ENCODE measurements around the gene C1orf216. TPM values are rescaled to one million over a fixed set of nuclear protein-coding genes. Genes with fewer than 3 reads are reported as not detected.

Gene C1orf216
- total and polyA plus RNA-seq, 10 of the 15 experiments (the other 5 are each of a cell fraction or from before 2014, with no cell fraction given) = 2.9 to 17.2 (median 11.3) TPM

DNA sequence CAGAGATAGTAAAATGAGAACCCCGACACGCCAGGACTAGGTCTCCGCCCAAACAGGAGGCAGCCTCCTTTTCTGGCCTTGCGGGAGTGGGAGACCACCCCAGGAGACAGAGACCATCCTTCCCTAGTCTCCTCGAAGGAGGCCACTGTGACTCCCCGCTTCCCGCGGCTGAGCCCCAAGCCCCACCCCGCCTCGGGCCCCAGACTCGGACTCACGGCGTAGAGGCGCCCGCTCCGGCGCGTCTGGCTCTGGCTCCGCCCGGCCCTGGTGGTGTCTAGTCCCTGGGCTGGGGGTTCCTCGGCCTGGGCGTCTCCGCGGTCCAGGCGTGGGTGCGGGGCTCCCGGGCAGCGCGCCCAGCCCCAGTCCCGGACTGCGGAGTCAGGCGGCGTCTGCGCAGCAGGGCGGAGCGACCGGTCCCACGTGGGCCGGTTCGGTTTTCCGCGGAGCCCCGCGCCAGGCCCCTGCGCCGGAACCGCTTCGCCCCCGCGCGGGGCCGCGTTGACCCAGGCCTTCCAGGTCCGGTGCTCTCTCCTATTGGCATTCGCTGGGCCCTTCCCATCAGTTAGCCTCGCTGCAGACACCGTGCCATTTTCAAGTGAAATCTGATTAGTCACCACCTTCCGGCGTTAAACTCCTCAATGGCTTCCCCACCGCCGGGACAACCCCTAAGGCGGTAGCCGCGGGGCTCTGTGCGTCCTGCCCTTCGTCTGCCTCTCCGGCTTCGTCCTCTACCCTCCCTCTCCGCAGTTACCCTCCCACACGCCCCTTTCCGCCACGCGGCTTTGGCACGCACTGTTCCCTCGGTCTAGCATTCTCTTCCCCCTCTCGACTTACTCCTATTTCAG lies at the start of gene C1orf216 (continued):
- peak; percentile 88 for TF ChIP-seq ZNF687 (IDR thresholded peaks at IDR 0.05)
- TF ChIP-seq YY1 (IDR thresholded peaks at IDR 0.05; ENCODE audit: low read depth, low read length) = peak; percentile 80
- no peak for TF ChIP-seq TCF3 (IDR thresholded peaks at IDR 0.05; ENCODE audit: borderline replicate concordance, insufficient read depth, low read depth, low read length)
- peak; percentile 55 for TF ChIP-seq USF2 (IDR thresholded peaks at IDR 0.05; ENCODE audit: borderline replicate concordance, low read depth, low read length)
- no peak for TF ChIP-seq SREBF2 (IDR thresholded peaks at IDR 0.05; ENCODE audit: low read length)
- TF ChIP-seq MYC (IDR thresholded peaks at IDR 0.05; ENCODE audit: insufficient read depth, insufficient read length, insufficient replicate concordance, low read length, severe bottlenecking) = no peak
- TF ChIP-seq NR2C2 (IDR thresholded peaks at IDR 0.05; ENCODE audit: borderline replicate concordance, control insufficient read depth, insufficient read length, low read depth) = no peak
- no peak for TF ChIP-seq MTA2 (IDR thresholded peaks at IDR 0.05; ENCODE audit: low read depth)
- 0 out of 2 replicates have a peak, but pooled peaks have one; percentile 48 for TF ChIP-seq PML (IDR thresholded peaks at IDR 0.05; ENCODE audit: low read length)
- no peak for TF ChIP-seq E2F8 (IDR thresholded peaks at IDR 0.05; ENCODE audit: low read depth, partially characterized antibody)
- no peak for TF ChIP-seq PRDM15 (CRISPR knock-in tag; IDR thresholded peaks at IDR 0.05)
- TF ChIP-seq ATF7 (IDR thresholded peaks at IDR 0.05; ENCODE audit: low read depth) = no peak
- no peak for TF ChIP-seq RCOR1 (conservative IDR thresholded peaks at IDR 0.05; ENCODE audit: low read depth, low read length)
- TF ChIP-seq ASH2L (IDR thresholded peaks at IDR 0.05; ENCODE audit: borderline replicate concordance, low read depth) = 0 out of 2 replicates have a peak, but pooled peaks have one; percentile 43
- 0 out of 2 replicates have a peak, but pooled peaks have one; percentile 35 for TF ChIP-seq NRF1 (conservative IDR thresholded peaks at IDR 0.05; ENCODE audit: low read depth, low read length)
